ENCODE measurements around the gene GRAP2.

Gene GRAP2

GRCh38 chr22:40009951-40010671 lies 109.2 kb downstream of the GRAP2 start:
- DNase-seq (ENCODE audit: low spot score) = no peak

GRCh38 chr22:40010746-40011145 lies 109.9 kb downstream of the GRAP2 start:
- DNase-seq (ENCODE audit: low spot score) = no peak

- no peak for DNase-seq (ENCODE audit: low spot score)
Observed at GRCh38 chr22:40014667-40015248, 113.9 kb downstream of the GRAP2 start.

- no peak for DNase-seq (ENCODE audit: low spot score)
Observed at GRCh38 chr22:40015358-40015976, 114.6 kb downstream of the GRAP2 start.

GRCh38 chr22:40018051-40018450 lies 117.2 kb downstream of the GRAP2 start:
- DNase-seq (ENCODE audit: low spot score) = no peak

GRCh38 chr22:40019100-40019499 lies 118.2 kb downstream of the GRAP2 start:
- no peak for DNase-seq (ENCODE audit: low spot score)

- no peak for DNase-seq (ENCODE audit: low spot score)
Observed at GRCh38 chr22:40020956-40021355, 120.1 kb downstream of the GRAP2 start.

GRCh38 chr22:40021401-40022000 lies 120.6 kb downstream of the GRAP2 start:
- no peak for DNase-seq (ENCODE audit: low spot score)

GRCh38 chr22:40022536-40023240 lies 121.8 kb downstream of the GRAP2 start:
- DNase-seq (ENCODE audit: low spot score) = no peak

Small RNA genes within 50 kb of the gene (small RNA-seq; reads per million reads assigned to genes)
- gene RN7SKP210 = 0 reads per million in 2 experiments
